Mucosa of gallbladder (tissue), 1 donor: ENCODE results near the gene FAM50B. TPM values are rescaled to one million over a fixed set of nuclear protein-coding genes. Genes with fewer than 3 reads are reported as not detected.
"Not testable (repeated sequence)": the region's sequence is repeated elsewhere in the genome, so short reads cannot be mapped to it uniquely, and the experiment has no call there.

ENCODE experiments used
- DNase-seq: peaks from one replicate; pipeline ENCODE4 v3.0.0-alpha.2; 2020; ENCODE audit warnings: low spot score
- total RNA-seq: library from RNA; stranded (reverse); gene quantifications from one replicate; pipeline ENCODE4 v1.2.1, GENCODE V29; 2021
- donor health status: DM: no; HTN: no; CAD: no.

Gene FAM50B
- total RNA-seq, 1 donor from 2014 or later = 24.8 TPM

DNA sequence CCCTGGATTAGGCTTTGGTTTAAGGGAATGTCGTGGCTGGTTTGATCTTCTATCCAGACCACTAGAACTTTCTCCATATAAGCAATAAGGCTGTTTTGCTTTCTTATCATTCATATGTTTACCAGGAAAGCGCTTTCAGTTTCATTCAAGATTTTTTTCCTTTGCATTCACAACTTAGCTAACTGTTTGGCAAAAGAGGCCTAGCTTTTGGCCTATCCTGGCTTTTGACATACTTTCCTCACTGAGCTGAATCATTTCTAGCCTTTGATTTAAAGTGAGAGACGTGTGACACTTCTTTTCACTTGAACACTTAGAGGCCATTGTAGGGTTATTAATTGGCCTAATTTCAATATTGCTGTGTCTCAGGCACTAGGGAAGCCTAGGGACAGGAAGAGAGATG lies 1.7 kb upstream of the FAM50B start:
- DNase-seq = no peak

DNA sequence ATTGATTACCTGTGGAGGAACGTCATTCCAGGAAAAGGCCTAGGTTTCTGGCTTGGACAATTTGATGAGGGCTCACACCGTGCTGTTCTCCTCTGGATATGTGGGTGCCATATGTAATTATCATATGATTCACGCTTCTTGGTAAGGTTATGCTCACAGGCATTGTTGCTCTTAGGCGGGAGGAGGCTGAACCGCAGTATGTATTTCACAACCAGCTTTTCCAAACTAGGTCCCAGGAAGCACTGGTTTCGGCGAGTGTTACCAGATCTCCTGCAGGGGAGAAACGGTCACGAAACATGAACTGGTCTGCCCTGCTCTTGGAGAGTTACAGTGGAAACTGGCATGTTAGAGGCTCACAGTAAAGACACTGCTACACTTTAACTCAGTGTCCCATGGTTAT lies 793 bp upstream of the FAM50B start:
- no peak for DNase-seq

DNA sequence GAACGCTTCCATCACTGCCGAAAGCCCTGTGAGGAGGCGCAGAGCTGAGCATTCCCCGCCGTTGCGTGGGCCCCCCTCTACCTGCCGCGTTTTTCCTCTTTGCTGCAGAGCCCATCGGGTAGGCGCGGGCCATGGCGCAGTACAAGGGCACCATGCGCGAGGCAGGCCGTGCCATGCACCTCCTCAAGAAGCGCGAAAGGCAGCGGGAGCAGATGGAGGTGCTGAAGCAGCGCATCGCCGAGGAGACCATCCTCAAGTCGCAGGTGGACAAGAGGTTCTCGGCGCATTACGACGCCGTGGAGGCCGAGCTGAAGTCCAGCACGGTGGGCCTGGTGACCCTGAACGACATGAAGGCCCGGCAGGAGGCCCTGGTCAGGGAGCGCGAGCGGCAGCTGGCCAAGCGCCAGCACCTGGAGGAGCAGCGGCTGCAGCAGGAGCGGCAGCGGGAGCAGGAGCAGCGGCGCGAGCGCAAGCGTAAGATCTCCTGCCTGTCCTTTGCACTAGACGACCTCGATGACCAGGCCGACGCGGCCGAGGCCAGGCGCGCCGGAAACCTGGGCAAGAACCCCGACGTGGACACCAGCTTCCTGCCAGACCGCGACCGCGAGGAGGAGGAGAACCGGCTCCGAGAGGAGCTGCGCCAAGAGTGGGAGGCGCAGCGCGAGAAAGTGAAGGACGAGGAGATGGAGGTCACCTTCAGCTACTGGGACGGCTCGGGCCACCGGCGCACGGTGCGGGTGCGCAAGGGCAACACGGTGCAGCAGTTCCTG lies 693 bp downstream of the FAM50B start:
- DNase-seq = peak; percentile 21

DNA sequence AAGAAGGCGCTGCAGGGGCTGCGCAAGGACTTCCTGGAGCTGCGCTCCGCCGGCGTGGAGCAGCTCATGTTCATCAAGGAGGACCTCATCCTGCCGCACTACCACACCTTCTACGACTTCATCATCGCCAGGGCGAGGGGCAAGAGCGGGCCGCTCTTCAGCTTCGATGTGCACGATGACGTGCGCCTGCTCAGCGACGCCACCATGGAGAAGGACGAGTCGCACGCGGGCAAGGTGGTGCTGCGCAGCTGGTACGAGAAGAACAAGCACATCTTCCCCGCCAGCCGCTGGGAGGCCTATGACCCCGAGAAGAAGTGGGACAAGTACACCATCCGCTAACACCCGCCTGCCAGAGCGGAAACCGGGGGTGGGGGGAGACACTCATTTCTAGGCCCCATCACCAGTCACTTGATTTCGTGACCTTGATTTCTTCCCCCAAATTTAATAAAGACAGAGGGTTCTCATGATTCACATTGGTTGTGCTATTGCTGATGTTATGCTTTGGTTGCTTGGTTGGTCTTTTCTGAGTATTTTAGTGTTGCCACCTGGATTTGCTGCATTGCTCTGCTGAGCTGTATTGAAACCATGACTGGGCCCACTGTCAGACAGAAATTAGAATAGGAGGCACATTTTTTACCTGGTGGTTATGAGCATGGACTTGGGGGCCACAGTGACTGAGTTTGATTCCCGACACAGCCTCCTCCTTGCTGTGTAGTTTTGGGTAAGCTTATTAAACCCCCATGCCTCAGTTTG lies 1.5 kb downstream of the FAM50B start:
- DNase-seq = no peak

DNA sequence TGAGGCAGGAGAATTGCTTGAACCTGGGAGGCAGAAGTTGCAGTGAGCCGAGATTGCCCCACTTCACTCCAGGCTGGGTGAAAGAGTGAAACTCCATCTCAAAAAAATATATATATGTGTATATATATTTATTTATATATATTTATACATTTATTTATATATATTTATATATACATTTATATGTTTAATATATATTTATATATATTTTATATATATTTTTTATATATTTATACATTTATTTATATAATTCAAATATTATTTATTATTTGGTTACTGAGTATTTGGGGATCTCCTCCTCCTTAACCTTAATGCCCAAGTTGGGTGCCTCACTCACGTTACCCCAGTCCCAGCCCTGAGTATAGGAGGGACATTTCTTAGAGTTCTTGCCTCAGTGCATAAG lies 2.7 kb downstream of the FAM50B start:
- no peak for DNase-seq

DNA sequence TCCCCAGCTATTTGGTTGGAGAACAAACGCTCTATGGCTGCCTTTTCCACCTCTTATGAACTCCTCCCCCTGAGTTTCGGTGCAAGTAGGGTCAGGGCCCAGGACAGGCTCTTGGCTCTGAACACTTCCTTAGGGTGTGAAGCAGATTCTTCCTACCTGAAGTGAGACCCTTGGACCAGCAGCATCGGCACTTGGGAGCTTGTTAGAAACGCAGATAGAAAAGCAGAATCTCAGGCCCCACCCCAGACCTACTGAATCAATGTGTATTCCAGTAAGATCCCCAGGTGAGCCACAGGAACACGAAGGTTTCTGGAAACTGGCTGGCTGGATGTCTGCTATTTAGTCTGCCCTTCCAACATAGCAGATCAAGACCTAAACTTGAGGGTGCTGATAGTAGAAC lies 3.2 kb downstream of the FAM50B start:
- DNase-seq = no peak

DNA sequence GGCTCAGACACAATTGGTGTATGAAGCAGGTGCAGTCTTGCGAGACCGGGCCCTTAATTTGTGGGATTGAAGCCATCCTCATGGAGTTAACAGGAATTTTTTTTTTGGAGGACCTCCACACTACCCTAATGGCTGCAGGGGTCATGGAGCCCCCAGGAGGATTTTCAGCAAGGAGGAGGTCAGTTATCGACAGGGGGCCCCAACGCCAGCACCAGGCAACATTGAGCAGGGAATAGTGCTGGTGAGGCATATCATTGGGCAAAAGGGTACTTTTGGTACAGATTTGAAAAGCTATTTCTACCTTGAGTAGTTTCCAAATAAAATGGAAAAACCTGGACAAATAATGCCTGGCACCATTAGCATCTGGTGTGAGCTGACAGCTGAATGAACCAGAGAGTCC lies 6.7 kb downstream of the FAM50B start:
- no peak for DNase-seq

DNA sequence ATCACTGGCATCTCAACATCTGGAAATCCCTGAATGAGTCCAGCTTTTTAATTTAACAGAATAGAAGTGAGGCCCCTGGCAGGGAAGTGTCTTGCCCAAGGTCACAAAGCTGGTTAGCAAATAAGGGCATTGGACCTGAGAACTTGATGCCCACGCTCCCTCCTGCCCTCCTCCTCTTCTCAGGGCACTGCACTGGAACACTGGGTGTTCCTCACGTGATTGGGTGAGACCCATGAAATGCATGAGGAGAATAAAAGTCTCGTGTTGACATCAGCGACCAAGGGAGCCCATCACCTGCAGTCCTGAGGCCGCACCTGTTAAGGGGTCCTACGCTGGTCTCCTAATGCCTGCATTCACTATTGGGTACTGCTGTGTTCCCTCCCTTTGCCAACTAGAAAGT lies 7.4 kb downstream of the FAM50B start:
- DNase-seq = no peak

DNA sequence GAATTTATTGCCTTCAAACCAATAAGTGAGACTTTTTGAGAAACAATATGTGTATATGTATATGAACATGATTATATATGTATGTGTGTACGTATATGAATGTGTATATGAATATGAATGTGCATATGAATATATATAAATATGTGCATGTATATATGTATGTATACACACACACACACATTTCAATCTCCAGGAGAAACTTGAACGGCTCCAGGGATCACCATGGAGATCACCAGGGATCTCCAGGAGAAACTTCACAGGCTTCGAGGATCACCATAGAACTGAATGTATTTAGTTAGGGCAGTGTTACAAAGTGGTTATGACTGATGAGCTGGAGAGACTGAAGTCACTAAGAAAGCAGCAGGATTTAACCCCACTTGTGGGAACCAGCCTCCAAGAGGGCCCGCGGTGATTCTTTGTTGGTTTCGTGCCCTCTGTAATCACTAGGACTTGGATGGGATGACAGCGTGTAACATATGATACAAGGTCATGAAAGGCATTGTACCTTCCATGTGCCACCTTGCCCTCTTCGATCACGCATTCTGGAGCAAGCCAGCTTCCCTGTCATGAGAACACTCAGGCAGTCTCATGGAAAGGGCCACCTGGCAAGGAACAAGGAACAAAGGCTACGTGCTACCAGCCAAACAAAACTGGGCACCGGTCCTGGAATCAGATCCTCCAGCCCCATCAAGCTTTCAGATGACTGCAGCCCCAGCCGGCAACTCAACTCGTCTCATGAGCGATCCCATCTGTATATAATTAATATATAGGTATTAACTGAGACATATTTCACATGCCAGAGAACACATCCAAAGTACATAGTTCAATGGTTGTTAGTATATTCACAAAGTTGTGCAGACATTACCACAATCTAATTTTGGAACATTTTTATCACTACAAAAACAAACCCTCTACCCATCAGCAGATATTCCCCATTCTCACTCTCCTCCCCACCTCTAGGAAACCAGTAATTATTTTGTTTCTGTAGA lies 8.6 kb downstream of the FAM50B start:
- DNase-seq = no peak

DNA sequence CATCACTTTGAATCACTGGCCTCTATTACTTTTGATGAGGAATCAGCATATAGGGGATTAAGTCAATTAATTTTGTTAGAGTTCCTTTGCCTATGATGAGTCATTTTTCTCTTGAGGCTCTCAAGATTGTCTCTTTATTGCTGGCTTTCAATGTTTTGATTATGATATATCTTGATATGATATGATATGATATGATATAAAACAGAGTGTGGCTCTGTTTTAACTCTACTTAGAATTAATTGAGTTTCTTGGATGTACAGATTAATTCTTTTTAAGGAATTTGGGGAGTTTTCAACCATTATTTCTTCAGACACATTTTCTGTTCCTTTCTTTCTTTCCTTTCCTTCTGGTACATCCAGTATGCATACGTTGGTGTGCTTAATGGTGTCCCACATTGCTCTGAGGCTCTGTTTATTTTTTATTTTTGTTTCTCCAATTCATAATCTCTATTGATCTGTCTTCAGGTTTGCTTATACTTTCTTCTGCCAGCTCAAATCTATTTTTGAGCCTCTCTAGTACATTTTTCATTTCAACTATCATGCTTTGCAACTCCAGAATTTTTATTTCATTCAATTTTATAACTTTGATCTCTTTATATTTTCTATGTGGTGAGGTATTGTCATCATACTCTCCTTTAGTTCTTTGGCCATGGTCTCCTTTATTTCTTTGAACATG lies 10.8 kb downstream of the FAM50B start:
- DNase-seq = no peak

DNA sequence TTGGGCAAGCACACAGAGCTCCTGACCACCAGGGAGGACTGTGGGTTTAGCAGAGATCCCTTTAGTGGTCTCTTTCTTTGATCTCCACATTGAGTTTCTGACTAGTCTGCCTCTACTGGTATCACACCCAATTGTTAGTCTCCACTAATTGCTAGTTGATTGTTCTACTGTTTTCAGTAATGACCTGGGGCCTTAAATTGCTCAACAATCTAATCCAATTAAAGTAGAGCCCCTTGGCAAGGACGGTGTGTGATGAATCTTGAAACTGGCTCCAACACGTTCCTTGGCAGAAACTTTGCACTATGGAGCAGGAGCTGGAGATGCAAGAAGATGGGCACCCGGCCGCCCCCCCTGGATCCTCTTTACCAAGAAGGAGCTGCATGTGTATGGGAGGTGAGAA lies 12.3 kb downstream of the FAM50B start:
- no peak for DNase-seq

DNA sequence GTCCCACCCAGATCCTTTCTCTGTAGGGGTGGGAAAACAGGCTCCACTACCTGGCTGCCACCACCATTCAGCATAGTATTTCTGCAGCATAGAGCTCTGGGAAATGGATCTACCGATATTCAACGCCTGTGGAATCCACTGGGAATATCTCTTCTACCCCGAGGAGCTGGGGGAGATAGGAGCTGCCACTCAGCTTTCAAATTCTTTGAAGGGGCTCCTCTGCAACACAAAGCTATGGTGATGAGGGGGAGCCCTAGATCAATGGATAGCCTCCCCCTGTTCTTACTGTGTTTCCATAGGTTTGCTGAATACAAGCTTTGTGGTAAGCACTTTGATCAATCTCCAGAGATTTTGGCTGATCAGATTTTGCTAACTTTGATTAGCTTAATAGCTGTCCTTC lies 12.9 kb downstream of the FAM50B start:
- no peak for DNase-seq

DNA sequence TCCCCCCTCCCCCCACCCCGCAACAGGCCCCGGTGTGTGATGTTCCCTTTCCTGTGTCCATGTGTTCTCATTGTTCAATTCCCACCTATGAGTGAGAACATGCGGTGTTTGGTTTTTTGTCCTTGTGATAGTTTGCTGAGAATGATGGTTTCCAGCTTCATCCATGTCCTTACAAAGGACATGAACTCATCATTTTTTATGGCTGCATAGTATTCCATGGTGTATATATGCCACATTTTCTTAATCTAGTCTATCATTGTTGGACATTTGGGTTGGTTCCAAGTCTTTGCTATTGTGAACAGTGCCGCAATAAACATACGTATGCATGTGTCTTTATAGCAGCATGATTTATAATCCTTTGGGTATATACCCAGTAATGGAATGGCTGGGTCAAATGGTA lies 14.1 kb downstream of the FAM50B start:
- DNase-seq = not testable (repeated sequence)

DNA sequence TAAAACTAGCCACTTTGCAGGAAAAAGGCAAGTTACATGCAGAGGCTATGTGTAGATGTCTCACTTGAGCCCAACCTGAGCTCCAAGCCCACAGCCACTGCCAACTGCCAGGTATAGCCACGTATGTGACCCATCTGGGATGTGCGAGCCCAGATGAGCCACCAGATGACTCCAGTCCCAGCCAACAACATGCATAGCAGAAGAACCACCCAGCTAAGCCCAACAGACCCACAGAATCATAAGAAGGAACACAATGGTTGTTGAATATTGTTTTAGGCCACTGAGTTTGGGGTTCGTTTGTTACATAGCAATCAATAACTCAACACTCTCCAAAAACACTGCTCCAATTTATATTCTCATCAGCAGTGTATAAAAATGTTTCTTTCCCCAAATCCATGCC lies 16.3 kb downstream of the FAM50B start:
- DNase-seq = no peak

DNA sequence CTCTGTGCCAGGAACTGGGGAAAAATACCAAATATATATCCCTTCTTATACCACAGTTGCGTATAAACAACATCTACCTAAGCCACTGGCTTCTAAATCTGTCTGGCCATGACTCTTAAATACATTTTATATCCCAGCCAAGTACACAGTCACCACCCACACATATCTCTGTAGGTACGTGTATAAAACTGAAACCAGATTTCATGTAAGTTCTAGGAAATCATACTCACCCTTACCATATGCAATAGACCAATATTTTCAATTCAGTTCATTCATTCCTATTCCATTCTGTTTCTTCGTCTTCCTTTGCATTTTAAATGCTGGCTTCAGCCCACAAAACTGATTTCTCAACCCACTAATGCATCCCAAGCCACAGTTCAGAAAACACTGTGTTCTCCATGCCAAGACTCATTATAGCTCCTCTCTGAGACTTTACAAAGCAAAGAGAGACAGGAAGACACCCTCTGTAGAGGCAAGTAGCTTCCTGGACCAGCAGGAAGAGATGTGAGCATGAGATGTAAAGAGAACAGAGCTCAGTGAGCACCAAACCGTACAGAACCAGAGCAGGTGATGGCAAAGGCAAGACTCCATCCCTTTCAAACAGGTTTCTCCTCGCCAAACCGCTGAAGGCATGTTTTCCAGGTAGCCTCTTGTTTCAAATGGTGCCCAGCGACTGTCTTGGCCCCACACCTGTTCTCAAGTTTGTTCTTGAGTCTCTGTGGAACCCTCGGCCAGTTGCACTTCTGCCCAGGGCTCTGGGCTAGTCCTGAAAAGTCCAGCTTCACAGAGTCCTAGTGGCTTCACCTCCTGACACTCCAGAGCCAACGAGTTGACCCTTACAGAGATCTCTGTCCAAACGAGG lies 18.7 kb downstream of the FAM50B start:
- DNase-seq = no peak

DNA sequence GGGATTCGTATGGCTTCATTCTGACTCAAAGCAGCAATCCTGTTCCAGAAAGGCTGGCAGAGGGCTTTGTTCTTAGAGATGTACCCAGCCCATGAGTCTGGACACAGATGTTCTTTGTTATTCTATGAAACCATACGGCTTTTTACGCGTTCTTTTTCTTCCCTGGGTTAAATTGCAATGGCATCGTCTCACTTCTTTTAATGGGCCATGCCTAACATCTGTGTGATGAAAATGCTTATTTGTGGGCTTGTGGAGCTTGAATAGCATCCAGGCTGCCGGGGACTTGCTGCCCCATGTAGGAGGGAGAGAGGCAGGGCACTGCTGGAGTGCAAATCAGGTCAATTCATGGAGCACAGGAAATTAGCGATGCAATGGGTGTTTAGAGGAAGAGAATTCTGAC lies 19.4 kb downstream of the FAM50B start:
- no peak for DNase-seq

DNA sequence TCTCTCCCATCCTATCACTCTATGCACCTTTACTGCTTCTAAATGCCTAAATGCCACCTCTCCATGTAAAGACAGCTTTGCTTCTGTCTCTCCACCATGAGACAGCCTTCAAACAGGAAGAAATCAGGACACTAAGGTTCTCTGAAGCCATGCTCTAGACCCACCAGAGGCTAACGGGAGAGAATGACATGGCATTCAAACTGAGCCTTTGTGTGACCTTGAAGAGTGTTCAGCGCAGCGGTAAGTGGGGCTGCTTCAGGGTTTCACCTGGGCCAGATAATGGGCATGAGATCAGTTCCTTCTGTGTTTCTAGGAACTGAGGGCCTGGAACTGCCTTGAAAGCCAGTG lies 20.1 kb downstream of the FAM50B start:
- DNase-seq = no peak

DNA sequence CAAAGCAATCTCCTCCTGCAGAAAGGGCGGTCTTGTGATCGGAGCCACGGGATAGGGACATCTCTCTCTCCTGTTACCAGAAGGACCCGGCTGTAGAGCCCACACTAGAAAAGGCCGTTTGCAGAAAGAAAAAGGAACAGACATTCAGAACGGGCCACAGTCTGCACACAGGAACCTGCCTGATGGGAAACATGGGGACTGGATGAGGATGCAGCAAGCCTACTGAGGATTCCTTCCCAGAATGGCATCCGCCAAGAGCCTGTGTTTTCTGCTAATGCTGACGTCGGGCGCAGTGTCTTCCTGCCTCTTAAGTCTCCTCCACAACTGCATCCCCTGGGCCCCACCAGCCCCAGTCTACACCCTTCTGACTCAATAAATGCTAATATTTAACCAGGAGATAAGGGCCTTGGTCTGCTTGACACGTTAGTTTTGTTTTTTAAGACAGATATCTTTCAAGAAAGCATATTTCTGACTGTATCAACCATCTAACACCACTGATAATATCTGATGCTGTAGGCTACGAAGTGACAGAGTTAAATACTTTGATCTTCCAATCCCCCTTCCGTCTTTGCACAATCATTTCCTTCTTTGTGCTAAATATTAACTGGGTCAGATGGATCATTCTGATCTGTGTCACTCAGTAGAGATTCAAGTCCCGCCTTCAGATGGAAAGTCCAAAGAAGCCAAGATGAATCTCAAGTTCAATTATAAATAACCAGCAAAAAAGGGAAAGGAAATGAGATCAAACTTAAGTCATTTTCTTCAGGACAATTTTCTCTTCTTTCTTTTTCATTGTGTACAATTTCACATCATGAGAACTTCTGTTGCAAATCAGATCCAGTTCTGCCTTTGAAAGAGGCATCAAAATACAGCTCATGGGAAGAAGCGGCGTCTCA lies 20.7 kb downstream of the FAM50B start:
- peak; percentile 34 for DNase-seq

DNA sequence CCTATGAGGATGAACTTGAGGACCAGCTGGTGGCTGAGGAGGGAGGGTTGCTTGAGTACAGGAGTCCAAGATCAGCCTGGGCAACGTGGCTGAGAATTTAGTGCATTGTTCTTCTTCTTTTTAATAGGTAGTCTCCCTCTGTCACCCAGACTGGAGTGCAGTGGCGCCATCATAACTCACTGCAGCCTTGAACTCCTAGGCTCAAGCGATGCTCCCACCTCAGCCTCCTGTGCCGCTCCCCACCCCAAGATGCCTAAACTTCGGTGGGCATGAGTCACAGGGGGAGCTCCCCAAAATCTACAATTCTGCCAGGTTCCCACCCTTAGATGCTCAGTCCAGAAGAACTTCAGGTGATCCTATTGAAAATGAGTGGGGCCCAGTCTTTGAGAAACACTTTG lies 21.4 kb downstream of the FAM50B start:
- DNase-seq = no peak

DNA sequence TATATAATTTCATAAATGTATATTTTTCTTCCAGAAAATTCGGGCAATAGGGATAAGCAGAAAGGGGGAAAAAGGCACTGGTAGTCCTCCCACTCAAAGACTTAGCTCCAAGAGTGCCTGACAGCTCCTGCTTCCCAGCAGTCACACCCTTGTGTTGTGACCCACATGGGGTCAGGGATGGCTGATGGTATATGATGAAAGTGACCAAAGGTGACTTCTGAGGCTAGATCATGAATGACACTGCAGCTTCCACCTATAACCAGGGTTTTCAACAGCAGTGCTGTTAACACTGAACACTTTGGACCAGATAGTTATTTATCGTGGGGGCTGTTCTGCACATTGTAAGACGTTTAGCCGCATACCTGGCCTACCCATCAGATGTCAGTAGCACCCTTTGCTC lies 22.3 kb downstream of the FAM50B start:
- DNase-seq = no peak
